GM19239 (cell line): Measurements from ENCODE around the gene LRRC4B.
A peak's percentile ranks its signal among the peaks of the same experiment; 100 is the strongest.
"Not testable (repeated sequence)": the region's sequence is repeated elsewhere in the genome, so short reads cannot be mapped to it uniquely, and the experiment has no call there.

ENCODE experiments used
- DNase-seq: peaks from one replicate; pipeline ENCODE4 v3.0.0; 2011; ENCODE audit warnings: low spot score; ENCODE audit not compliant: insufficient read length
- FAIRE-seq: peaks from 2 replicates; lab custom pipeline; 2011; peaks lifted over from hg19 to GRCh38; lab: Jason Lieb, UNC

The LRRC4B gene

DNA sequence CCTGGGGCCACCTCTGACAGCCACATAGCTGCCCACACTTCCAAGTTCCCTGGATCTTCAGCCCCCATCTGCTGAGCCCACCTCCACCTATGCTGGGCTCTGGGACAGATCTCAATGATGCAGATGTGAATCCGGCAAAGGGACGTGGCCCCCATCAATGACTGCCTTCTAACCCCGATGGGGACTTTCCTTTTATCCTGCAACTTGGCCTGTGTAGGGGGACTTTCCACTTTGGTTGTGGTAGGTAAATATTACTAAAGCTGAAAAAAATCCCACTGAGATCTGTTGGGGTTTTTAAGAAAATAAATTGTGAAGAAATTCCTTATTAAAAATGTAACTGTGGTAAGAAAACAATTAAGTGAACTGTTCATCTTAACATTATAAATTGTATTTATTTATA lies 33.8 kb downstream of the LRRC4B start:
- no peak for DNase-seq
- FAIRE-seq, result no peak

DNA sequence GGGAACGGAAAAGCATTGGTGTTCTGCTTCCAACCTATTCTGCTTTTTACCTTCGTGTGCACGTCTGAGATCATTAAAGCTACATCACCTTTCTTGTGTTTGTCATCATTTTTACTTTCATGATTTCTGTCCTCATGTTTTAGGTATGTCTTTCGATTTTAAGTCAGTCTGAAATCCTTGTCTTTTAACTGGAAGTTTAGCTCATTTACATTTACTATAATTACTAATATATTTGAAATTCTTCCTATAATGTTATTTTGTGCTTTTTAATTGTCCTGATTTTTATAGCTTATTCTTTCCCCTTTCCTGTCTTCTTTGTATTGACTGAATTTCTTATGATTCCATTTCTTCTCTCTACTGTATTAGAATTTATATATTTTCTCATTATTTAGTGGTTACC lies 35.3 kb downstream of the LRRC4B start:
- no peak for FAIRE-seq

DNA sequence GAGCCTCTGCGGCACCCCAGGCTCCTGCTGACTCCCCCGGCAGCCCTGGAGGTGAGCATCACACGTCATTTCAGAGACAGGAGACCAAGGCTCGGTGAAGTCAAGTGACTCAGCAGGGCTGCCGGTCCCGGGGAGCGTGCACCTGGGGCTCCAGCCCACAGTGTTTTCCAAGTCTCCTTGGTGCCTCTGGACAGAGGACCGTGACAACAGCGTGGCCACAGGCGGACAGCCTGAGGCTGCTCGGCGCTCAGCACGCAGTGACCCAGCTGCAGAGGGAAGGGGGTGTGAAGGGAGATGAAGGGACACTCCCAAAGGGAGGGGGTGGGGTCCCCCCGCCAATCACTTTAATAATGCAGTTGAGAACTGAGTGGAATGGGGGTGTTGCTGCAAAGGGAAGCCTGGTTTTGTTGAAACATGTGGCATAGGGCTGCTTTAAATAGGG lies 37.0 kb downstream of the LRRC4B start:
- DNase-seq (no peak), FAIRE-seq (no peak)

More for the DNA sequence above, 35.3 kb downstream of the LRRC4B start:
- DNase-seq, result no peak

DNA sequence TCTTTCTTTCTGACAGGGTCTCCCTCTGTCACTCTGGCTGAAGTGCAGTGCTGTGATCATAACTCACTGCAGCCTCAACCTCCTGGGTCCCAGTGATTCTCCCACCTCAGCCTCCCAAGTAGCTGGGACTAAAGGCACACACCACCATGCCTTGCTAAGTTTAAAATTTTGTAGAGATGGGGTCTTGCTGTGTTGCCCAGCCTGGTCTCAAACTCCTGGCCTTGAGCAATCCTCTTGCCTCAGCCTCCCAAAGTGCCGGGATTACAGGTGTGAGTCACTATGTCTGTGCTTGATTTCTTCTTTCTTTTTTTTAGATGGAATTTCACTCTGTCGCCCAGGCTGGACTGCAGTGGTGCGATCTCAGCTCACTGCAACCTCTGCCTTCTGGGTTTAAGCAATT lies 40.2 kb downstream of the LRRC4B start:
- not testable (repeated sequence) for DNase-seq, FAIRE-seq

DNA sequence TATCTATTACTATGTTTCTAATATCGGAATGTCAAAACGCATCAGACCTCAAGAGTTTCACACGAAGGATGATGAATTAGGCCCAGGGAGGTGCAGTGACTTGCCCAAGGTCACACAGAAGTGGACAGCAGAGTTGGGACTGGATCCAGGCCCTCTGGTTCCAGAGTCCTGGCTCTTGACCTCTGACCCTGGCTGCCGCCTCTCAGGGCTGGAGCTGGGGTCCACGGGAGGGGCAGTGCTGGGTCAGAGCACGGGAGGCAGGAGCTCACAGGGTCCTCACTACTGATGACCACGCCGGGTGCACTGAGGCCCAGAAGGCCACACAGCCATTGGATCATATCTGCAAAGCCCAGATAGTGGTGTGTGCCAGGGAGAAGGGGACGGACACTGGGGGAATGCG lies 45.4 kb downstream of the LRRC4B start:
- FAIRE-seq (no peak), DNase-seq (no peak)

DNA sequence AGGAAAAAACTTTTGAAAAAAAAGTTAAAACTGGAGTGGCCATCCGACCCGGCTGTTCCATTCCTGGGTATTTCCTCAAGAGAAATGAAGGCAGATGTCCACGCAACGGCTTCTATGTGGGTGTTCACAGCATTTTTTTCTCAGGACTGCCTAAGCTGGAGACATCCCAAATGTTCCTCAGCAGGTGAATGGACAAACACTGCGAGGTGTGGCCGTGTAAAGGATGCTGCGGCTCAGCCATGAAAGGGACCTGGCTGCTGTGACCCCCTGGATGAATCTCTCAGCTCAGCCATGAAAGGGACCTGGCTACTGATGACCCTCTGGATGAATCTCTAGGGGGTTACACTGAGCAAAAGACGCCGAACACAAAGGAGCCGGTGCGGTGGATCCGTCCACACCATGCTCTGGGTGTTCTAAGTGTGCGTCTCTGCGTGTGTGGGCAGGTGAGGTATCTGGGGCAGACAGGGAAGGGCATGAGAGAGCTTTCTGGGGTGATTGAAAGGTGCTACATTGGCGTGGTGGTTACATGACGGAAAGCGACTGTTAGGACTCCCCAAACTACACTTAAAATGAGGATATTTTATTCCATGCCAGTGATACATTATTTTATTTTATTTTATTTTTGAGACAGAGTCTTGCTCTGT lies 47.3 kb downstream of the LRRC4B start:
- FAIRE-seq (no peak), DNase-seq (no peak)

DNA sequence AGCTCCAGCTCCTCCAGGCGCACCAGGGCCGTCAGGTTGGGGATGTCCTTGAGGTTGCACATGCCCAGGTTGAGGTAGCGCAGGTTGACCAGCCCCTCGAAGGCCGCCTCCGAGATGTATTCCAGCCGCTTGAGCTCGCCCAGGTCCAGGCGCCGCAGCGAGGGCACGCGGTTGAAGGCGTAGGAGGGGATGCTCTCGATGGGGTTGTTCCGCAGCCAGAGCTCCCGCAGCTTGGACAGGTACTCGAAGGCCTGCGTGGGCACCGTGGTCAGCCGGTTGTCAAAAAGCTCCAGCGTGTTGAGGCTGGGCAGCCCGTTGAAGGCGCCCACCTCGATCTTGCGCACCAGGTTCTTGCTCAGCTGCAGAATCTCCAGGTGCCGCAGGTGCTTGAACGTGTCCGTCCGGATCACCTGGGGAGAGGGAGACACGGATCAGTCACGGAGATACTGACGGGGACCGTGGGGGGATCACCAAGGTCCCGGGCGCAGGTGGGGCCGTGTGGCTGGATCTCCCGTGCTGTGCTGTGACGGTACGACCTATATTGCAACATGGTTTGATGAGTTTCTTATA lies 49.1 kb downstream of the LRRC4B start:
- FAIRE-seq (no peak), DNase-seq (no peak)

DNA sequence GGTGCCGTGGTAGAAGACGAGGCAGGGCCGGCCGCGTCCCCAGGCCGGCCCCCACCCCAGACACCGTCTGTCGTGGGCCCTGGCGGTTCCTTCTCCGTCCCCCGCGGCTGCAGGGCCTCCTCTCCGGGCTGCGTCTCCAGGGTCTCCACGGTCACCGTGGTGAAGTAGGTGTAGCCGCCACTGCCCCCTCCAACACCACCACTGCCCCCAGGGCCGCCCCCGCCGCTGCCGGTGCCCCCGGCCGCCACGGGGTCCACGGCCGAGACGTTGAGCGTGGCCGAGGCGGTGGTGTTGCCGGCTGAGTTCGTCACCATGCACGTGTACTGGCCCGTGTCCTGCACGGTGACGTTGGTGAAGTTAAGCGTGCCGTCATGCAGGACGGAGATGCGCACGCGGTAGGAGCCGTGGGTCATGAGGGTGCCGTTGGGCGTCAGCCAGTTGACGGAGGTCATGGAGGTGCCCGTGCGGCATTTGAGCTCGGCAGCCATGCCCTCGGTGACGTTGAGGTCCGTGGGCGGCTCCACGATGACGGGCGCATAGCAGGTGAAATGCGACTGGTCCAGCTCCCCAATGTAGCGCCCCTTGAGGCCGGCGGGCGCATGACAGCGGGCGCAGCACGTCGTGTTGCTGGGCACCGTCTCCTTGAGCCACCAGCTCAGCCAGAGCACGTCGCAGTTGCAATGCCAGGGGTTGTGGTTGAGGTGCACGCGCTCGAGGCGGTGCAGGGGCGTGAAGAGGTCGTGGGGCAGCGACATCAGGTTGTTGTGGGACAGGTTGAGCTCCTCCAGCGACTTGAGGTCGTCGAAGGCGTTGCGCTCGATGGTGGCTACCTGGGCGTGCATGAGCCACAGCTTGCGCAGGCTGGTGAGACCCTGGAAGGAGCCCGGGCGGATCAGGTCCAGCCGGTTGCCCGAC lies 49.9 kb downstream of the LRRC4B start:
- no peak for FAIRE-seq
- DNase-seq, result no peak

DNA sequence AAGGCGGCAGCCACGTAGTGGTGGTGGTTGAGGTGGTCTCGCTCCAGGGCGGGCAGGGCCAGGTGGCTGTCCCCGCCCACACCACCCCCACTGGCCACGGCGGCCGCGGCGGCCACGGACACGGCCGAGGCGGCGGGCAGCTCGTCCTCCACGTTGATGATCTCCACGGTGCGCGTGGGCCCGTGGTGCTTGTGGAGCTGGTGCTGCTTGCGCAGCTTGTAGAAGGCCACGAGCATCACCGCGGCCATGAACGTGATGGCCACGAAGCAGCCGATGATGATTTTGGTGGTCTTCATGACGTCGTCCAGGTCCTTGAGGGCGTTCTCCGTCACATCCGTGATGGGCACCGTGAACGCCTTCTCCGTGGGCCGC lies 50.5 kb downstream of the LRRC4B start:
- FAIRE-seq (no peak), DNase-seq (no peak)

DNA sequence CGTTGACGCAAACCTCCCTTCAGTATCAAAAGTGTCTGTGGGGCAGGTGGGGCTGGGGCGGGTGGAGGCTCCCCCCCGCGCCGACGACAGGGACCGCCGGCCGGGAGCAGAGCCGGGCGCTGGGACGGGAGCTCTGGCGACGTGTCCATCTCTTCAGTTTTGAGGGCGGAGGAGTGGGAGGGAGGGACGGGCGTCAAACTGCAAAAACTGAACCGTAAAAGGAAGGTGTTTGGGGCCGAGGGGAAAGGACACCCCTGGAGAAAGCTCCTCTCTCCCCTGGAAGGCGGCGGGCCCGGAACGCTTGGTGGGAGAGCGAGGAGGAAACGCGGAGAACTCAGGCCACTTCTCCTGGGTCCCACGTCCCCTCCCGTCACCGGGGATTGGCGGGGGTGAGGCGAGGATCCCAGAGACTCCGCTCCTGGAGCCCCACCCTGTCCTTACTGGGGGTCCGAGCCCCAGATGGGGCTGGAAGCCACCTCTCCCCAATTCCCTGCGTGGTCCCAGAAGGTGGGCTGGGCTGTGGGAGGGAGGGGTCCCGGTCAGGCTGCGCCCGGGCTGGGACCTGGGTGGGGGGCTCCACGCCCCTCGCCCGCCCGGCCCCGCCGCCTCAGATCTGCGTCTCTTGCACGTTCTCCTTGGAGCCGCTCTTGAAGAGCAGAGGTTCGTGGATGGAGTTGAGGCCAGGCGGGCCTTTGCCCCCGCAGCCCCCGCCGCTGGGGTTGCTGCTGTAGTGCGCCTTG lies 51.1 kb downstream of the LRRC4B start:
- FAIRE-seq (no peak), DNase-seq (no peak)

DNA sequence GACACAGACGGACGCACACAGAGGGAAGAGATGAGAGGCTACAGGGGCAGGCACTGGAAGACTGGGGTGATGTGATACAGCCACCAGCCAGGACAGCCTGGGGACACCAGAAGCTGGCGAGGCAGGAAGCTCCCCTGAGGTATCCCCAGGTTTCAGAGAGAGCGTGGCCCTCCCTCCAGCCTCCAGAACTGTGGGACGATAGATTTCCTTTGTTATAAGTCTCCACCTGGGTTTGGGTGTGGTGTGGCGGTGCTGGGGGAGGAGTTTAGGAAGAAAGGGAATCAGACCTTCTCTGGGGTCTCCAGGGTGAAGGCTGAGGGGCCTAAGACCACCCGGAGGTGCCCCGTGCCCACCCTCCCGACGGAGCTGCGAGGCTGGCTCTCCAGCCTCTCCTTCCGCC lies 51.8 kb downstream of the LRRC4B start:
- DNase-seq (no peak), FAIRE-seq (no peak)

DNA sequence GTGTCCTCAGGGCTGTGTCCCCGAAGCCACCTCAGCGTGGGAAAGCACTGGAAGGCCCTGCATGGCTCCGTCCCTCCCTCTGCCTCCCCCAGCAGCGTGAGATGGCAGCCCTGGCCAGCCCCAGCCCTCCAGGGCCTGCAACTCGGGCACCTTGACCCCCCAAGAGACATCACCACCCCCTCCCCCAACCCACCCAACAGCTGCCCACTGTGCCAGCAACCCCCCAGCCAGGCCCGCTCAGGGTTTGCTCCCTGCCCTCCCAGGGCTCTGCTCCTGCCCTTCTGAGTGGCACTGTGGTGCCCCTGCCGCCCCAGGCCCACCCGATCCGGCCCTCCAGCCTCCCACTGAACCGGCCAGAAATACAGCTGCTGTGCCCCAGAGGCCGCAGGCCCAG lies 53.1 kb downstream of the LRRC4B start:
- no peak for FAIRE-seq

DNA sequence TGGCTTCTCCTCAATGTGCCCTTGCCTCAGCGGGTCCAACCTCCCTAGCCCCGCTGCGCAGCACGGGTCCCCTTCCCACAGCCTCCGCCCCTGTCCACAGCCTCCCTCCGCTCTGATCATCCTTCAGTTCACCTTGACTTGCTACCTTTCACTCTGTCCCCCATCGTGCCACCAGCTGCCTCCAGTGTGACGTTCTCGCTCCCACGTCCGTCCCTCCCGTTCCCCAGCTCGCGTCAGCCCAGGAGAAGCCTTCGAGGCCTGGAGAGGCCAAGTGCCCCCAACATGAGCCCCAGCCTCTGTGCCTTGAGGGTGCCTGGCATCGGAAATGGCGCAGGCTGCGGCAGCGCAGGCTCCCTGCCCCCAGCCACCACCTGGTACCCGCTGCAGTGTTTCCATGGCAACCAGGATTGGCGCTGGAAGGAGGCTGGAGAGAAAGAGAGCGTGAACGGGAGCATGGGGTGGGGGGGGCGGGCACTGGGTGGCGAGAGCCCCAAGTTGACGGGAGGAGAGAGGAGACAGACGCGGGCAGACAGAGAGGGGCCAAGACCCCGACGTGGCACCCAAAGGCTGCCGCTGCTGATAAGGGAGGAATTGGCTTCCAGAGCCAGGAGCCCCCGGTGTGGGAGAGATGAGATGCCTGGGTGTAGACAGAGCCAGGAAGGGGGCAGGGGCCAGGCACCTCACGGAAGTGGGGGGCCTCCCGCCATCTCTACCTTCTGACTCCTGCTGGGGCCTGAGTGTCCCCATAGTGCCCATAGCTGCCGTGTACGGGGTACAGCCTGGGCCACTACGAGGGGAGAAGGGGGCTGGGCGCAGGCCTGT lies 53.7 kb downstream of the LRRC4B start:
- FAIRE-seq (no peak), DNase-seq (no peak)

More for the DNA sequence above, 53.1 kb downstream of the LRRC4B start:
- DNase-seq, result no peak

DNA sequence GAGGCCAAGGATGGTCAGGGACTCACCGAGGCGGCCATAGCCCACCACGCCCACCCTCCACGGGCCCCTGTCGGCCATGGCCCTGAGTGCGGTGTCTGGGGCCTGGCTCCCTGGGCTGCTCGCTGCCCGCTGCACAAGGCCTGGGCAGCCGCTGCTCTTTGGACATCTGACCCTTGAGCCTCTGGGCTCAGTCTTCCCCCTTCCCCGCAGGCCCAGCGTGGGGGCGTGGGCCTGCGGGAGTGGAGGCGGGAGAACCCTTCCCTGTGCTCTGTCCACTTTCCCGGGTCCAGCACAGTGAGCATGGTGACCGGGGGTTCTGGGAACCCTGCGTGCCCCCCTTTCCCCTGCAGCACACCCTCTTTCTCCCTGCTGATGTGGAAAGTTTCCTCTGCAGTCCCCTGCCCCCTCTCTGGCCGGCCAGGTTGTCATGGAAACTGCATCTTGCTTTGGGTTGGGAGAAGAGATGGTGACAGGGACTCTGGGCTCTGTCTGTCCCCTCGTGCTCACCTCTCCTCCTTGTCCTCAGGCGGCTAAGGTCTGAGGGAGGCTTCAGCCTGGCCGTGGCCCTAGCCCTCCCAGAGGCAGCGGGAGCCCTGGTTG lies 54.4 kb downstream of the LRRC4B start, which contains the start of gene ASPDH:
ASPDH (minus strand) TSS at position 168 of the 600 bp plus-strand sequence; CDS start at position 78, 90 bp downstream.
- FAIRE-seq (no peak), DNase-seq (no peak)

DNA sequence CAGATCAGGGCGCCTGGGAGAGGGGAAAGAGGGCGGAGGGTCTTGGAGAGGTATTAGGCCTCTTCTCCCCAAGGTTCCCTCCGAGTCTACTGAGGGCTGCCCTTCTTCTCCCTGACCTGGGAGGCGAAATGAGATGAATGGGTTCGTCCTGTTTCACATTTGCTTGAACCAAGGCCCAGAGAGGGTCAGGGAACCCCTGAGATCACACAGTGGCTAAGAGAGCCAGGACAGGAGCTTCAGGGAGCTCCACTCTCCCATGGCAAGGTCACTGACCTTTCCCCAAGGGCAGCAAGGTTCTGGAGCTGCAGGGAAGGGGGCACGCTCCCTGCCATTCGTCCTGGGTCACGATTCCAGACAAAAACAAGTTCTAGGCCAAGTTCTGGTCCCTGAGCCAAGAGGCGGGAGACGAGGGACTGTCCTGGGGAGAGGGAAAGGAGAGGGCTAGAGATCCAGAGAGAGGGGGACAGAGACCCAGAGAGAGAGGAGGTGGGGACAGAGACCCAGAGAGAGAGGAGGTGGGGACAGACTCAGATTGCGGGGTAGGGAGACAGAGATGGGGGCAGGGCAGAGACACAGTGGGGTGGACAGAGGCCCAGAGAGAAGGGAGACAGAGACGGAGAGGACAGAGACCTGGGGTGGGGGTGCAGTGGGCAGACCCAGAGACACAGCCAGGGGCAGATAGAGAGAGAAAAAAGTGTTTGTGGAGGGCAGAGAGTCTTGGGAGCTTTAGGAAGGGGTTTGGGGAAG lies 55.1 kb downstream of the LRRC4B start:
- no peak for DNase-seq
- no peak for FAIRE-seq

DNA sequence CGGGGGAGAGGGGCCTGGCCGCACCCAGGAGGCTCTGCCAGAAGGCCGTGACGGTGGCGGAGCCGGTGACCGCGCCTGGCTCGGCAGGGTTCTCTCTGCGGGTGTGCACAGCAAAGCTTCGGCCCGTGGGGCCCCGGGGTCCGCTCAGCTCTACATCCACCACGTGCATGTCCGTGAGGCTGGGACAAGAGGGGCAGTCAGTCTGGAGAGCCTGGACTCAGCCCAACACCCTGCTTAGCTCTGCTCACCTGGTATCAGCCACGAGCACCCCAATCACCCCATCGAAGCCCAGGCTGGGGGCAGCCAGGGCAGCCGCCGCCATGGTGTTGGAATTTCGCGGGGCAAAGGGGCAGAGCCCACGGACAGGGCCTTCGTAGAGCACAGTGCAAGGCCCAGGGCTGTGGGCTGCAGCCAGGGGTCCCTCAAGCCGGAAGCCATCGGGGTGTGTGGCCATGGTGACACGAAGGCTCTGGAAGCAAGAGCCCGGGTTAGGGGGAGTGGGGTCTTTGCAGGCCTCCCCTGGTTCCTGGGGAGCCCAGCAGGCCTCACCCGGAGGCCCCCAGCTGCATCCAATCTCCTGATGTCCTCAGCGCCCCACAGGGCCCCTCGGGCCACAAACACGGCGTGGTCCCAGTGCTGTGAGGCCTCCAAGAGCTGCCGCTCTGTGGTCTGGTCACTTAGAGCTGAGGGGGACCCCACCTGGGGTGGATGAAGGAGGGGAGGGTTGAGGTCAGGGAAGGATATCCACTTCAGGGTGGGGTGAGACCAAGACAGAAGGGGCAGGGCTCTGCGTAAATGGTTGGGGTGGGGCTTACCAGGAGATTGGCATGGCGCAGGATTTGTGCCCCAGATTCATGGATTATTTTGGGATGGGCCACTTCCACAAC lies 55.9 kb downstream of the LRRC4B start:
- no peak for DNase-seq
- no peak for FAIRE-seq

DNA sequence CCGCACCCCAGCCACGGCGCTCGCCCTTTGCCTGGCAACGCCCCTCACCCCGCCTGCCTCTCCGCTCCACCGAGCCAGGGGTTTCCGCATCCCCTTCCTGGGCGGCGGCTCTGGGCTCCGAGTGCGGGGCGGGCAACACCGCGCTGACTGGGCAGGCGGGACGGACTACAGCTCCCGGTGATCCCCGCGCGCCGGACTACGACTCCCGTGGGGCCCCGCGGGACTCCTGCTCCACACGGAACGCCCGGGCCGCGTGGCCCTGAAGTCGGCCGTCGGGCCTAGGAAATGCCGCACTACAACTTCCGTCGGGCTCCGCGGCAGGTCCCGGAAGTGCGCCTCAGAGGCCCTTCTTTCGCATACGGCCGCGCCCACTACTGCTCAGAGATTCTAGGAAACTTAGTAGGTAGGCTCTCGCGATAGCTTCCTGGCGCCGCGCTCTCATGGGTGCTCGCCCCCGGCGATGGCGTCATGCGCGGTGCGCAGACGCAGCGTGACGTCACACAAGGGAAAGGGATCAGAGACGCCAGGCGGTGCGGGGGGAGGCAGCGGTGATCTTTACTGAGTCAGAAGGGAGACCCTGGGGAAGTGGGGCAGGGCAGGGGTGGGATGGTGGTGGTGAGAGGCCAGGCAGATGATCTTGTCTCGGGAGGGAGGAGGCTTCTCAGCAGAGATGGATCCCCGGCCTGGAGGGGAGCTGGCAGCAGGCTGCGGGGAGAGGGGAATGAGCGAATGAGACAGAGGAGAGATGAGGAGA lies 57.0 kb downstream of the LRRC4B start, which contains the start of gene JOSD2:
JOSD2 (minus strand) TSS at position 123 of the 754 bp plus-strand sequence. CDS start 760 bp downstream, outside the sequence.
- FAIRE-seq (peak; percentile 99), DNase-seq (peak; percentile 100)
